ENCODE measurements around the gene GIMAP5.

Gene GIMAP5

DNA sequence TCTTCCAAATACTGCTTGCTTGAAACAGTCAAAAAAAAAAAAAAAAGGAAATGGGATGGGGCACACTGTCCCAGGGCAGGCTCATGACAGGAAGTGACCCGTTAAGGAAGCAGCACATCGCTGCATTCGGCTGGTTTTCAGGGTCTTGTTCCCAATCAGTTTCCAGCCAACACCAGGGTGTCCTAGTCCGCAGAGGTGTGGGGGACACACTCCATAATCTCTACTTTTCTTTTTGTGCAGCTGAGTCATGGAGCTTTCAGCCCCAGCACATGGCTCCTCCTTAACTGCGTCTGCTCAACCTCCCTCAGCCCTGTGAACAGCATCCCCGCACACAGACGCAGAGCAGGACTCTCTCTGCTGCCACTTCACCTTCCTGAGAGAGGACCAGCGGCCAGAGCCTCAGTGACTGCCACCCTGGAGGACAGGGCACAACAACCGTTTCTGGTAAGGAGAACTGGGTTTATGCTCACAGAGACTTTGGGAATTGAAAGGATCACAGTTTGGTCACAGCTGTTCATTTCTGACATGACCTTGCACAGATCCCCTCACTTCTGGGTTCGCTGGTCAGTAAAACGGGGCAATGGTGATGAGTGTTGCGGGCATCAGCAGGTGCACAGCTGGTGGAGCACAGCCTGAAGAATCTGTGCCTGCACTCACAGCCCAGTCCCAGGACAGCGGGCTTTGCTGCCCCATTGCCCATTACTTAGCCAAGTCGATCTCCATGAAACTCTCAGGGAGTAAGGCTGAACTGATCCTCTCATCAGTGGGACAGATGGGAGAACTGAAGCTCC lies at the start of gene GIMAP5:
Gene GIMAP5, plus strand, starts transcription at position 154 of the 791 bp plus-strand sequence. CDS start 3,467 bp downstream, outside the sequence.
- no peak within 1 kb of the TSS for H3K4me3 ChIP-seq (replicated peaks in 1 of 2; ENCODE audit: low read depth in 2 of 2, low read length in 2 of 2)
- TF ChIP-seq CTCF (IDR thresholded peaks at IDR 0.05; ENCODE audit: low read depth, low read length) = no peak
- DNase-seq (ENCODE audit: low read depth in 2 of 2) = no peak

- TF ChIP-seq CTCF (IDR thresholded peaks at IDR 0.05; ENCODE audit: low read depth, low read length) = no peak
- no peak for DNase-seq (ENCODE audit: low read depth in 2 of 2)
- H3K4me3 ChIP-seq (replicated peaks in 1 of 2; ENCODE audit: low read depth in 2 of 2, low read length in 2 of 2) = no peak overlapping the region
These were observed 48.6 kb upstream of the GIMAP5 start for GRCh38 chr7:150688630-150689029.

GRCh38 chr7:150695654-150696053 lies 41.6 kb upstream of the GIMAP5 start:
- DNase-seq (ENCODE audit: low read depth in 2 of 2) = no peak
- TF ChIP-seq CTCF (IDR thresholded peaks at IDR 0.05; ENCODE audit: low read depth, low read length) = no peak
- no peak overlapping the region for H3K4me3 ChIP-seq (replicated peaks in 1 of 2; ENCODE audit: low read depth in 2 of 2, low read length in 2 of 2)

GRCh38 chr7:150703209-150703608 lies 34.0 kb upstream of the GIMAP5 start:
- DNase-seq (ENCODE audit: low read depth in 2 of 2) = no peak
- TF ChIP-seq CTCF (IDR thresholded peaks at IDR 0.05; ENCODE audit: low read depth, low read length) = no peak
- no peak overlapping the region for H3K4me3 ChIP-seq (replicated peaks in 1 of 2; ENCODE audit: low read depth in 2 of 2, low read length in 2 of 2)

DNA sequence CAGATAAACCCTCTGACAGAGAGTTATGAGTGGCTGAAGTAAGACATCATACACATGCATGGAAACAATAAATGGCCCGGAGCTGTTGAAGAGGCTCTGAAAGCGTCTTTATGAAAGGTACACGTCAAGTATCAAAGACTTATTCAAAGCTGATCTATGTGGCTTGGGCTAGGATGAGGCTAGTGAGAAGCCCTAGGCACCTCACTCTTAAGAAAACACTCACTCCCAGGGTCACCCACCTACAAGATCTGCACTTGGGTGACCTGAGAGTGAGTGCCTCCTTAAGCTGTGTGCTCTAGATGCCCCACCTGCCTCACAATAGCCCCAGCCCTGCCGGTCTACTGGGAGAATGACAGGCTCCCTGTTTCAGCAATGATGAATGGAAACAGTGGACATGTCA lies 21.9 kb upstream of the GIMAP5 start:
- H3K4me3 ChIP-seq (replicated peaks in 1 of 2; ENCODE audit: low read depth in 2 of 2, low read length in 2 of 2) = no peak overlapping the region
- no peak for TF ChIP-seq CTCF (IDR thresholded peaks at IDR 0.05; ENCODE audit: low read depth, low read length)
- no peak for DNase-seq (ENCODE audit: low read depth in 2 of 2)

GRCh38 chr7:150715738-150716137 lies 21.5 kb upstream of the GIMAP5 start:
- no peak overlapping the region for H3K4me3 ChIP-seq (replicated peaks in 1 of 2; ENCODE audit: low read depth in 2 of 2, low read length in 2 of 2)
- TF ChIP-seq CTCF (IDR thresholded peaks at IDR 0.05; ENCODE audit: low read depth, low read length) = no peak
- DNase-seq (ENCODE audit: low read depth in 2 of 2) = no peak

GRCh38 chr7:150716368-150716767 lies 20.9 kb upstream of the GIMAP5 start, which contains the start of gene GIMAP1:
Gene GIMAP1 (plus strand): TSS chr7:150716613. CDS start chr7:150719048, 2,435 bp downstream.
- H3K4me3 ChIP-seq (replicated peaks in 1 of 2; ENCODE audit: low read depth in 2 of 2, low read length in 2 of 2) = no peak within 1 kb of the TSS
- no peak for TF ChIP-seq CTCF (IDR thresholded peaks at IDR 0.05; ENCODE audit: low read depth, low read length)
- DNase-seq (ENCODE audit: low read depth in 2 of 2) = no peak
